ENCODE data around the gene EDIL3.

DNA sequence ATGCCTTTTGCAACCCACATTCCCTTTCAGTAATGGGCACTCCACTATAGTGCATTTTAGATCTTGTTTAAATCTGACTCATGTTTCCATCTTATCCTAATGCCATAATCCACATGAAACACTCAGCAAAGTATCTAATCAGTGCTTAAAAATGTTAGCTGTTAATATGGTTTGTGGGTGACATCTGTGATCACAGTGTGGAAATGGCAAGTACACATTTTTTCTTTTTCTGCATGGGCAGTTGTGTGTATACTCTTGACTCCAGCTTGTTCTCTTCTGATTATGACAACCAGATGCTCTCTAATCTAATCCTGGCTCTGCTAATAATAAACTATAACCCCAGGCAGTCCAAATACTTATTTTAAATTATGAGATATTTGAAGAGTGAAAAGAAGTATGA is 103.3 kb downstream of the EDIL3 start:
- TF ChIP-seq, protein P1, sequence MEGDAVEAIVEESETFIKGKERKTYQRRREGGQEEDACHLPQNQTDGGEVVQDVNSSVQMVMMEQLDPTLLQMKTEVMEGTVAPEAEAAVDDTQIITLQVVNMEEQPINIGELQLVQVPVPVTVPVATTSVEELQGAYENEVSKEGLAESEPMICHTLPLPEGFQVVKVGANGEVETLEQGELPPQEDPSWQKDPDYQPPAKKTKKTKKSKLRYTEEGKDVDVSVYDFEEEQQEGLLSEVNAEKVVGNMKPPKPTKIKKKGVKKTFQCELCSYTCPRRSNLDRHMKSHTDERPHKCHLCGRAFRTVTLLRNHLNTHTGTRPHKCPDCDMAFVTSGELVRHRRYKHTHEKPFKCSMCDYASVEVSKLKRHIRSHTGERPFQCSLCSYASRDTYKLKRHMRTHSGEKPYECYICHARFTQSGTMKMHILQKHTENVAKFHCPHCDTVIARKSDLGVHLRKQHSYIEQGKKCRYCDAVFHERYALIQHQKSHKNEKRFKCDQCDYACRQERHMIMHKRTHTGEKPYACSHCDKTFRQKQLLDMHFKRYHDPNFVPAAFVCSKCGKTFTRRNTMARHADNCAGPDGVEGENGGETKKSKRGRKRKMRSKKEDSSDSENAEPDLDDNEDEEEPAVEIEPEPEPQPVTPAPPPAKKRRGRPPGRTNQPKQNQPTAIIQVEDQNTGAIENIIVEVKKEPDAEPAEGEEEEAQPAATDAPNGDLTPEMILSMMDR (conservative IDR thresholded peaks at IDR 0.05 in 1 of 2, IDR thresholded peaks at IDR 0.05 in 1 of 2; ENCODE audit: low read depth in 1 of 2, low read length in 2 of 2) = no peak
- TF ChIP-seq EZH2 (IDR thresholded peaks at IDR 0.05; ENCODE audit: low read length, missing control alignments) = no peak

Data from fibroblast of lung (primary cell).